SK-N-SH (cell line): ENCODE results near the gene DTX1. TPM values are rescaled to one million over a fixed set of nuclear protein-coding genes. Genes with fewer than 3 reads are reported as not detected.

ENCODE experiments used
- CTCF ChIA-PET: fragments of 300-600, 350-600 bp; formaldehyde crosslinking; extraction: SDS; loops from one replicate; lab custom pipeline; 2021; lab: Yijun Ruan, JAX
- POLR2A ChIA-PET: fragments of 350-600 bp; sonication (Branson Sonifier 250); formaldehyde crosslinking; extraction: SDS; loops from one replicate; lab custom pipeline; 2020; ENCODE audit warnings: antibody characterized with exemption, inconsistent platforms; lab: Yijun Ruan, JAX
- DNase-seq: peaks from one replicate; pipeline ENCODE4 v3.0.0; 2012
- H2AFZ ChIP-seq: fragments of 200-600 bp; sonication (generic); 2 replicates; pipeline ENCODE4 v1.8.1; 2016; ENCODE audit warnings: antibody characterized with exemption, mild to moderate bottlenecking, low read depth
- H3F3A ChIP-seq: fragments of 200-600 bp; sonication (generic); replicated peaks from 2 replicates; pipeline ENCODE3; 2016; ENCODE audit warnings: antibody characterized with exemption, mild to moderate bottlenecking; ENCODE audit not compliant: insufficient read depth
- H3K27ac ChIP-seq, 2 experiments: fragments of 200-500 bp in 1 of 2; fragments of 200-600 bp in 1 of 2; sonication (Bioruptor generic) in 1 of 2; sonication (generic), shearing (Covaris generic) in 1 of 2; 2 replicates each; pipeline versions ENCODE4 v1.5.1 to v1.6.1; 2014 to 2016; ENCODE audit warnings: low read depth in 2 of 2, inconsistent platforms in 1 of 2, low read length in 1 of 2, mild to moderate bottlenecking in 1 of 2, mixed read lengths in 1 of 2
- H3K27me3 ChIP-seq: fragments of 200-600 bp; sonication (generic), shearing (Covaris generic); 2 replicates; pipeline ENCODE4 v1.6.1; 2016; ENCODE audit warnings: mixed run types; ENCODE audit not compliant: insufficient read depth
- H3K36me3 ChIP-seq, 2 experiments: fragments of 200-500 bp in 1 of 2; fragments of 200-600 bp in 1 of 2; sonication (Bioruptor generic) in 1 of 2; sonication (generic) in 1 of 2; replicated peaks in 1 of 2; 2 replicates each; pipeline versions ENCODE3 to v1.5.1; 2014 to 2016; ENCODE audit warnings: low read length in 1 of 2, mild to moderate bottlenecking in 1 of 2; ENCODE audit not compliant: insufficient read depth in 2 of 2, control insufficient read depth in 1 of 2
- H3K4me1 ChIP-seq, 2 experiments: fragments of 200-500 bp in 1 of 2; fragments of 200-600 bp in 1 of 2; sonication (Bioruptor generic) in 1 of 2; sonication (generic), shearing (Covaris generic) in 1 of 2; 2 replicates each; pipeline versions ENCODE4 v1.5.1 to v1.6.1; 2014 to 2016; ENCODE audit warnings: low read depth in 1 of 2, low read length in 1 of 2, mixed run types in 1 of 2; ENCODE audit not compliant: insufficient read depth in 2 of 2, control insufficient read depth in 1 of 2
- H3K4me2 ChIP-seq: fragments of 200-600 bp; sonication (generic), shearing (Covaris generic); 2 replicates; pipeline ENCODE4 v1.6.1; 2017; ENCODE audit warnings: mixed run types
- H3K4me3 ChIP-seq, 2 experiments: fragments of 200-500 bp in 1 of 2; fragments of 200-600 bp in 1 of 2; sonication (Bioruptor generic) in 1 of 2; sonication (generic), shearing (Covaris generic) in 1 of 2; 2 replicates each; pipeline versions ENCODE4 v1.5.1 to v1.8.1; 2014 to 2016; ENCODE audit warnings: low read depth in 2 of 2, inconsistent platforms in 1 of 2, low read length in 1 of 2, mild to moderate bottlenecking in 1 of 2, mixed read lengths in 1 of 2, moderate library complexity in 1 of 2
- H3K79me2 ChIP-seq: fragments of 200-600 bp; sonication (generic); 2 replicates; pipeline ENCODE4 v1.8.1; 2017; ENCODE audit warnings: mild to moderate bottlenecking; ENCODE audit not compliant: insufficient read depth
- H3K9ac ChIP-seq: fragments of 200-600 bp; sonication (generic); 2 replicates; pipeline ENCODE4 v1.6.1; 2017; ENCODE audit warnings: mixed run types
- H3K9me2 ChIP-seq: fragments of 200-600 bp; sonication (generic); 2 replicates; pipeline ENCODE4 v1.6.1; 2017; ENCODE audit warnings: mixed run types
- H3K9me3 ChIP-seq: fragments of 200-600 bp; sonication (generic); 2 replicates; pipeline ENCODE4 v1.6.1; 2017; ENCODE audit warnings: mixed run types, mild to moderate bottlenecking, moderate library complexity
- H4K20me1 ChIP-seq: fragments of 200-600 bp; sonication (generic); 2 replicates; pipeline ENCODE4 v1.6.1; 2017; ENCODE audit warnings: mild to moderate bottlenecking, mixed run types; ENCODE audit not compliant: insufficient read depth
- ELF1 ChIP-seq: IDR thresholded peaks from 2 replicates; pipeline ENCODE4 v1.4.0; 2012
- EZH2phosphoT487 ChIP-seq: fragments of 200-600 bp; sonication (generic); IDR thresholded peaks from 2 replicates; pipeline ENCODE4 v1.6.1; 2017; ENCODE audit warnings: low read depth, mixed run types, mild to moderate bottlenecking, antibody characterized with exemption, moderate library complexity, borderline replicate concordance
- FOSL2 ChIP-seq: IDR thresholded peaks from 2 replicates; pipeline ENCODE4 v1.4.0; 2012; ENCODE audit warnings: low read depth, mild to moderate bottlenecking, moderate library complexity, borderline replicate concordance
- FOXJ3 ChIP-seq: sonication (generic); formaldehyde crosslinking; IDR thresholded peaks from 2 replicates; pipeline ENCODE4 v1.5.1; 2020; ENCODE audit warnings: mild to moderate bottlenecking, missing genetic modification reagents
- IRF3 ChIP-seq: fragments of 150-350 bp; IDR thresholded peaks from 2 replicates; pipeline ENCODE4 v1.6.1; 2016; ENCODE audit warnings: mild to moderate bottlenecking, low read depth, low read length
- MAX ChIP-seq: IDR thresholded peaks from 2 replicates; pipeline ENCODE4 v1.4.0; 2012; ENCODE audit warnings: low read depth
- MXI1 ChIP-seq: IDR thresholded peaks from 2 replicates; pipeline ENCODE4 v1.6.1; 2012; ENCODE audit warnings: mild to moderate bottlenecking, low read depth, low read length, improper control_type of control experiment
- NFIC ChIP-seq: IDR thresholded peaks from 2 replicates; pipeline ENCODE4 v1.4.0; 2012; ENCODE audit warnings: borderline replicate concordance
- NRF1 ChIP-seq: IDR thresholded peaks from 2 replicates; pipeline ENCODE4 v1.6.1; 2012; ENCODE audit warnings: low read depth, mild to moderate bottlenecking, low read length
- RAD21 ChIP-seq: IDR thresholded peaks from 2 replicates; pipeline ENCODE4 v1.6.1; 2012; ENCODE audit warnings: mild to moderate bottlenecking, low read length
- REST ChIP-seq: IDR thresholded peaks from 2 replicates; pipeline ENCODE4 v1.6.1; 2012; ENCODE audit warnings: mild to moderate bottlenecking, low read depth, low read length, moderate library complexity
- RFX5 ChIP-seq: IDR thresholded peaks from 2 replicates; pipeline ENCODE4 v1.6.1; 2012; ENCODE audit warnings: mild to moderate bottlenecking, improper control_type of control experiment, low read length
- RXRA ChIP-seq: IDR thresholded peaks from 2 replicates; pipeline ENCODE4 v1.4.0; 2012; ENCODE audit warnings: low read depth, mild to moderate bottlenecking, borderline replicate concordance
- SIN3A ChIP-seq: IDR thresholded peaks from 2 replicates; pipeline ENCODE4 v1.6.1; 2012; ENCODE audit warnings: low read depth, mild to moderate bottlenecking, low read length, moderate library complexity, borderline replicate concordance
- SMC3 ChIP-seq: IDR thresholded peaks from 2 replicates; pipeline ENCODE4 v1.6.1; 2012; ENCODE audit warnings: low read depth, low read length, improper control_type of control experiment
- TAF1 ChIP-seq: IDR thresholded peaks from 2 replicates; pipeline ENCODE4 v1.6.1; 2012; ENCODE audit warnings: low read depth, mild to moderate bottlenecking, low read length, moderate library complexity, borderline replicate concordance
- TCF12 ChIP-seq: IDR thresholded peaks from 2 replicates; pipeline ENCODE4 v1.4.0; 2012
- TEAD4 ChIP-seq: IDR thresholded peaks from 2 replicates; pipeline ENCODE4 v1.4.0; 2012; ENCODE audit warnings: mild to moderate bottlenecking, borderline replicate concordance; ENCODE audit not compliant: insufficient read depth
- USF1 ChIP-seq: IDR thresholded peaks from 2 replicates; pipeline ENCODE4 v1.4.0; 2012; ENCODE audit warnings: low read depth, borderline replicate concordance
- YY1 ChIP-seq: IDR thresholded peaks from 2 replicates; pipeline ENCODE4 v1.4.0; 2012; ENCODE audit warnings: low read depth, mild to moderate bottlenecking
- WGBS: methylation state at CpG from one replicate; pipeline ENCODE4 v1.1.6; 2017; ENCODE audit warnings: low lambda C conversion rate; 5-methylcytosine and 5-hydroxymethylcytosine counted together
- polyA plus RNA-seq, 3 experiments: library from polyadenylated mRNA; depleted of rRNA; stranded (reverse); fragments of >200 nt; gene quantifications; 2 replicates each; pipeline ENCODE4 v1.2.3, GENCODE V29; 2012

DTX1 gene
- polyA plus RNA-seq, 1 of the 3 experiments (the other 2 are of a cell fraction): 0.72 TPM

- Histone ChIP-seq H2AFZ (no peak overlapping the region), H3K9me2 (no peaks in the 10 kb centered on the region), H3K4me1 (peaks cover 5 to 6% of the 10 kb centered on the region in 2 experiments; a peak in 2 of 4 replicates)
- no peak for DNase-seq
- TF ChIP-seq RXRA: no peak
- no peak for TF ChIP-seq MAX
- TF ChIP-seq USF1: no peak
- TF ChIP-seq REST: no peak
- TF ChIP-seq, all 33 proteins: peak for 0
- H3K36me3 ChIP-seq: no peaks in the 10 kb centered on the region
- ChIA-PET CTCF (interaction anchor here (0.7 to 1.3 kb wide), 2 partner anchors 10 to 97 kb away, joined by 4 read pairs; partner anchors contain the start of gene RASAL1), POLR2A (no interaction called here)
- no peak overlapping the region for H3K4me2 ChIP-seq
- H4K20me1 ChIP-seq: no peaks in the 10 kb centered on the region
- no peak overlapping the region for H3K9ac ChIP-seq
- H3K79me2 ChIP-seq: no peaks in the 10 kb centered on the region
- 0 out of 2 replicates have a peak, but pooled peaks cover 5% of the 10 kb centered on the region for H3K9me3 ChIP-seq
- H3K4me3 ChIP-seq: no peak overlapping the region
- 82% methylated on average over 12 of the region's 12 CpGs for WGBS
- no peak overlapping the region for H3K27ac ChIP-seq
- H3K27me3 ChIP-seq: no peaks in the 10 kb centered on the region
- no peaks in the 10 kb centered on the region for H3F3A ChIP-seq
These were observed 89.4 kb downstream of the DTX1 start for GRCh38 chr12:113145720-113146551.

GRCh38 chr12:113146999-113147398, 90.5 kb downstream of the DTX1 start:
- 0 out of 2 replicates have a peak, but pooled peaks cover 5% of the 10 kb centered on the region for H3K9me3 ChIP-seq
- H2AFZ ChIP-seq: no peak overlapping the region
- no peaks in the 10 kb centered on the region for H4K20me1 ChIP-seq
- no peak for DNase-seq
- H3K79me2 ChIP-seq: no peaks in the 10 kb centered on the region
- H3K36me3 ChIP-seq: no peaks in the 10 kb centered on the region
- ChIA-PET POLR2A (no interaction called here), CTCF (interaction anchor here (1.3 kb wide), 3 partner anchors 8 to 98 kb away, joined by 4 to 5 read pairs (median 5); partner anchors contain the start of gene RASAL1)
- H3K4me2 ChIP-seq: no peak overlapping the region
- no peak overlapping the region for H3K9ac ChIP-seq
- H3K27me3 ChIP-seq: peaks cover 2% of the 10 kb centered on the region
- 61% methylated on average over 2 of the region's 2 CpGs for WGBS
- no peak overlapping the region for H3K4me3 ChIP-seq
- H3K27ac ChIP-seq: no peak overlapping the region
- H3K4me1 ChIP-seq: peaks cover 5 to 6% of the 10 kb centered on the region in 2 experiments; a peak in 2 of 4 replicates
- no peaks in the 10 kb centered on the region for H3F3A ChIP-seq
- no peaks in the 10 kb centered on the region for H3K9me2 ChIP-seq
- TF ChIP-seq IRF3 (no peak), MAX (no peak), SIN3A (no peak), YY1 (no peak), NFIC (no peak), TCF12 (no peak), TEAD4 (no peak), MXI1 (no peak), ELF1 (no peak), EZH2phosphoT487 (no peak), FOSL2 (no peak), NRF1 (no peak), TAF1 (no peak), SMC3 (no peak), USF1 (no peak), RAD21 (no peak), RFX5 (no peak), FOXJ3 (no peak)
